ENCODE data around the gene IL34. TPM values are rescaled to one million over a fixed set of nuclear protein-coding genes. Genes with fewer than 3 reads are reported as not detected.

Gene IL34
- total and polyA plus RNA-seq, 2 of the 8 experiments (the other 6 are each of a cell fraction or from before 2014, with no cell fraction given): 4.6 to 5.6 TPM

GRCh38 chr16:70703835-70704381 lies 57.5 kb downstream of the IL34 start:
- H2BK120ac ChIP-seq (replicated peaks; ENCODE audit: low read depth, low read length): no peak overlapping the region
- H3K36me3 ChIP-seq (ENCODE audit: control insufficient read depth in 2 of 4, insufficient read depth in 4 of 4, low read length in 3 of 4): no peaks in the 10 kb centered on the region; a peak in 1 of 8 replicates
- peak overlapping the region; percentile 38; the same call in 1 of the 2 replicates for H3K18ac ChIP-seq (ENCODE audit: extremely low read depth, low read length)
- ChIA-PET CTCF (ENCODE audit: partially characterized antibody) (interaction anchor here (0.7 to 2.7 kb wide), 13 partner anchors 11 to 708 kb away, joined by 3 to 15 read pairs (median 5); no protein-coding TSS in a partner anchor), POLR2A (ENCODE audit: partially characterized antibody) (interaction anchor here (0.7 to 1.5 kb wide), 4 partner anchors 9 to 47 kb away, joined by 3 to 4 read pairs (median 3); no protein-coding TSS in a partner anchor)
- H2BK15ac ChIP-seq (ENCODE audit: low read length): peak overlapping the region; percentile 72; the same call in 1 of the 2 replicates
- no peak overlapping the region; the same call in 1 of the 2 replicates for H2BK5ac ChIP-seq (ENCODE audit: low read depth, low read length)
- H3K9ac ChIP-seq (replicated peaks in 1 of 4; ENCODE audit: extremely low read depth in 1 of 4, low read depth in 3 of 4, low read length in 3 of 4): no peak overlapping the region
- no peak overlapping the region for H2BK12ac ChIP-seq (ENCODE audit: low read depth, low read length)
- H2BK20ac ChIP-seq (ENCODE audit: low read length): no peak overlapping the region
- TF ChIP-seq NRF1 (IDR thresholded peaks at IDR 0.05; ENCODE audit: low read depth, low read length) (no peak), KDM1A (IDR thresholded peaks at IDR 0.05; ENCODE audit: borderline replicate concordance, low read length) (no peak), SRF (IDR thresholded peaks at IDR 0.05; ENCODE audit: low read depth, low read length) (no peak), JUND (IDR thresholded peaks at IDR 0.05; ENCODE audit: low read length) (no peak), TAF1 (IDR thresholded peaks at IDR 0.05; ENCODE audit: low read depth, low read length) (no peak), MAX (IDR thresholded peaks at IDR 0.05) (no peak), SIRT6 (IDR thresholded peaks at IDR 0.05; ENCODE audit: low read length) (no peak), EP300 (IDR thresholded peaks at IDR 0.05; ENCODE audit: borderline replicate concordance in 1 of 2, low read depth in 2 of 2, low read length in 2 of 2) (no peak), CREB1 (IDR thresholded peaks at IDR 0.05) (no peak), SP2 (IDR thresholded peaks at IDR 0.05; ENCODE audit: low read length) (no peak)
- no peak overlapping the region for H4K8ac ChIP-seq (ENCODE audit: extremely low read depth, insufficient read depth, low read length)
- no peak overlapping the region for H4K91ac ChIP-seq (replicated peaks; ENCODE audit: insufficient read length, low read length)
- peaks cover 0 to 6% of the 10 kb centered on the region in 2 experiments for H4K20me1 ChIP-seq (replicated peaks in 1 of 2; ENCODE audit: control insufficient read depth in 1 of 2, insufficient read depth in 2 of 2, low read length in 2 of 2)
- no peak overlapping the region for H3K23ac ChIP-seq (ENCODE audit: insufficient read length)
- H3K4ac ChIP-seq (replicated peaks; ENCODE audit: insufficient read length, low read depth, low read length): no peak overlapping the region
- H4K5ac ChIP-seq (ENCODE audit: insufficient read length, low read depth, low read length): no peak overlapping the region
- no peaks in the 10 kb centered on the region for H3K27me3 ChIP-seq (replicated peaks in 1 of 4; ENCODE audit: control insufficient read depth in 3 of 4, extremely low read depth in 1 of 4, insufficient read depth in 3 of 4, low read length in 3 of 4)
- WGBS, 2 experiments (ENCODE audit: extremely low coverage in 1 of 2, insufficient coverage in 1 of 2, insufficient read length in 1 of 2, insufficient replicate concordance in 2 of 2, low coverage in 1 of 2, low lambda C conversion rate in 2 of 2, missing lambda C conversion rate in 1 of 2): 83% methylated on average over 6 of the region's 6 CpGs; no CpG with 5 or more reads in 1 of the 2 experiments
- no peak overlapping the region for H3K14ac ChIP-seq (ENCODE audit: insufficient read length)
- peaks cover 0 to 21% (median 12%) of the 10 kb centered on the region in 4 experiments; a peak in 5 of 7 replicates for H3K4me1 ChIP-seq (replicated peaks in 1 of 4; ENCODE audit: control insufficient read depth in 3 of 4, insufficient read depth in 4 of 4, low read length in 3 of 4)
- H2AFZ ChIP-seq (ENCODE audit: low read length): no peak overlapping the region
- no peak for DNase-seq (ENCODE audit: low read depth in 1 of 2, low spot score in 2 of 2)
- no peak overlapping the region for H3K56ac ChIP-seq (replicated peaks; ENCODE audit: insufficient read length, low read depth, low read length)
- H3K9me3 ChIP-seq (ENCODE audit: insufficient read depth in 2 of 2, low read depth in 1 of 2, low read length in 1 of 2): no peaks in the 10 kb centered on the region
- no peak overlapping the region for H3K4me2 ChIP-seq (ENCODE audit: insufficient read depth in 1 of 2, low read depth in 2 of 2, low read length in 2 of 2)
- H2AK5ac ChIP-seq (ENCODE audit: low read depth, low read length): peak overlapping the region; percentile 54; the same call in 1 of the 2 replicates
- peaks cover 2% of the 10 kb centered on the region; the same call in 1 of the 2 replicates for H3K79me1 ChIP-seq (ENCODE audit: low read depth, low read length)
- no peak overlapping the region for H3K4me3 ChIP-seq (ENCODE audit: extremely low read depth in 1 of 4, insufficient read depth in 2 of 4, low read depth in 3 of 4, low read length in 4 of 4)
- H3K23me2 ChIP-seq (ENCODE audit: low read depth, low read length): no peaks in the 10 kb centered on the region
- H3K79me2 ChIP-seq (ENCODE audit: control insufficient read depth in 1 of 2, insufficient read depth in 2 of 2, low read length in 2 of 2): no peaks in the 10 kb centered on the region
- no peak overlapping the region for H3K27ac ChIP-seq (ENCODE audit: low read depth, low read length)
- FAIRE-seq: no peak

Measured in H1 (cell line).